Peyer's patch (tissue), 4 donors: Measurements from ENCODE around the gene STEAP3. TPM values are rescaled to one million over a fixed set of nuclear protein-coding genes. Genes with fewer than 3 reads are reported as not detected.

Source experiments
- DNase-seq, 3 donors: peaks; one replicate each; pipeline ENCODE4 v3.0.0-alpha.2; 2017 to 2019
- H3K27ac ChIP-seq, 4 donors: fragments of 200-600 bp; sonication (generic); one replicate each; pipeline ENCODE4 v1.5.1; 2016 to 2019
- H3K27me3 ChIP-seq, 2 donors: fragments of 200-600 bp; sonication (generic); one replicate each; pipeline ENCODE4 v1.5.1; 2019
- H3K36me3 ChIP-seq, 3 donors: fragments of 200-600 bp; sonication (generic); one replicate each; pipeline ENCODE4 v1.5.1; 2016 to 2019
- H3K4me1 ChIP-seq, 4 donors: fragments of 200-600 bp; sonication (generic); one replicate each; pipeline ENCODE4 v1.5.1; 2016 to 2019
- H3K4me3 ChIP-seq, 4 donors: fragments of 200-600 bp; sonication (generic); 1 replicate in 3 of 4; 2 replicates in 1 of 4; pipeline ENCODE4 v1.5.1; 2016 to 2019; ENCODE audit warnings: mild to moderate bottlenecking in 1 of 4
- H3K9me3 ChIP-seq, 4 donors: fragments of 200-600 bp; sonication (generic); one replicate each; pipeline ENCODE4 v1.5.1; 2016 to 2019; ENCODE audit warnings: mild to moderate bottlenecking in 1 of 4
- POLR2A ChIP-seq, 2 donors: fragments of 450-650 bp; IDR thresholded peaks; one replicate each; pipeline ENCODE4 v1.5.1; 2017; ENCODE audit warnings: antibody characterized with exemption in 2 of 2, mild to moderate bottlenecking in 2 of 2, moderate library complexity in 2 of 2
- total RNA-seq, 4 donors: library from RNA; depleted of rRNA; stranded (reverse); fragments of >200 nt; gene quantifications; one replicate each; pipeline ENCODE4 v1.1.0, GENCODE V29; 2016
- TF ChIP-seq, protein P1 (sequence below), 6 experiments: fragments of 450-650 bp in 4 of 6; fragments of 200-600 bp in 2 of 6; sonication (generic) in 1 of 6; IDR thresholded peaks; one replicate each; pipeline ENCODE4 v1.5.1; 2017 to 2019; ENCODE audit warnings: antibody characterized with exemption in 6 of 6, mild to moderate bottlenecking in 3 of 6, moderate library complexity in 1 of 6

STEAP3 gene
- total RNA-seq, 4 donors from 2014 or later: 13.2 to 31.2 (median 20.5) TPM

DNA sequence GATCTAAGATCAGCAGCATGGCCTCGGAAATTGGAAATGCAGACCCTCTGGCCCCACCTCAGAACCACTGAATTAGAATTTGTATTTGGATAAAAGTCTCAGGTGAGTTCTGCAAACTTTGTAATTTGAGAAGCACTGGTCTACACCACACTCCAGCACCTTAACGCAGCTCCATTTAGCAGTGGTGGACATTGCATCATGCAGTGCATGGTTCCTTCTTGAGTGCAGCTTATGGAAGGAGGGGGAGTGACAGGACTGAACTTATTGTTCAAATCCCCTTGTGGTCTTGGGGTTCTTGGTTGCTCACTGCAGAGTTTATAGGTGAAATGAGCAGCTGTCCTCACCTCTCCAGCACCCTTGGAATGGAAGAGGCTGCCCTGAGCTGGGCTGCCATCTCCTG is 17.4 kb upstream of the STEAP3 start:
- TF ChIP-seq, protein P1, sequence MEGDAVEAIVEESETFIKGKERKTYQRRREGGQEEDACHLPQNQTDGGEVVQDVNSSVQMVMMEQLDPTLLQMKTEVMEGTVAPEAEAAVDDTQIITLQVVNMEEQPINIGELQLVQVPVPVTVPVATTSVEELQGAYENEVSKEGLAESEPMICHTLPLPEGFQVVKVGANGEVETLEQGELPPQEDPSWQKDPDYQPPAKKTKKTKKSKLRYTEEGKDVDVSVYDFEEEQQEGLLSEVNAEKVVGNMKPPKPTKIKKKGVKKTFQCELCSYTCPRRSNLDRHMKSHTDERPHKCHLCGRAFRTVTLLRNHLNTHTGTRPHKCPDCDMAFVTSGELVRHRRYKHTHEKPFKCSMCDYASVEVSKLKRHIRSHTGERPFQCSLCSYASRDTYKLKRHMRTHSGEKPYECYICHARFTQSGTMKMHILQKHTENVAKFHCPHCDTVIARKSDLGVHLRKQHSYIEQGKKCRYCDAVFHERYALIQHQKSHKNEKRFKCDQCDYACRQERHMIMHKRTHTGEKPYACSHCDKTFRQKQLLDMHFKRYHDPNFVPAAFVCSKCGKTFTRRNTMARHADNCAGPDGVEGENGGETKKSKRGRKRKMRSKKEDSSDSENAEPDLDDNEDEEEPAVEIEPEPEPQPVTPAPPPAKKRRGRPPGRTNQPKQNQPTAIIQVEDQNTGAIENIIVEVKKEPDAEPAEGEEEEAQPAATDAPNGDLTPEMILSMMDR (IDR thresholded peaks at IDR 0.05): no peak
- TF ChIP-seq POLR2A (IDR thresholded peaks at IDR 0.05): no peak
- Histone ChIP-seq H3K27ac (no peak overlapping the region), H3K9me3 (no peaks in the 10 kb centered on the region)

DNA sequence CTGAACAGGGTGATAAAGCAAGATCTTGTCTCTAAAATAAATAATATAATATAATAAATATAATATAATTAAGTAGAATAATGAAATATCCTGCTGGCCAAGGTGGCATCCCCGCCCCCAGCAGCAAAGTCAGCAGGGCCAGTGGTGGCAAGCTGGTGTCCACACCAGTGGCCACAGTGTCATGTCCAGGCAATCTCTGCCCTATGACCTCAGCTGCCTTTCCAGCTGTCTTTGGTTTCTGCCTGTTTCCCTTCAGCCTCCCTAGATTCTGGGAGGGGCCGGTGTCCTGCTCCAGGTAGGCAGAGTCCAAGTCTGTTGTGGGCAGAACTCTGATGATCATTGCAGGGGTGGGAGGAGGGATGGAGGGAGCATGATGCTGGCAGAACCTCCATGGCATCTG is 16.2 kb upstream of the STEAP3 start:
- Histone ChIP-seq H3K36me3 (no peaks in the 10 kb centered on the region), H3K27me3 (no peaks in the 10 kb centered on the region), H3K27ac (no peak overlapping the region), H3K9me3 (no peaks in the 10 kb centered on the region), H3K4me1 (no peaks in the 10 kb centered on the region), H3K4me3 (no peak overlapping the region)
- TF ChIP-seq POLR2A (IDR thresholded peaks at IDR 0.05): no peak
- TF ChIP-seq, protein P1 (IDR thresholded peaks at IDR 0.05): no peak
- DNase-seq: no peak

More for the DNA sequence above, 17.4 kb upstream of the STEAP3 start:
- no peak overlapping the region for H3K4me3 ChIP-seq
- H3K36me3 ChIP-seq: no peaks in the 10 kb centered on the region
- H3K27me3 ChIP-seq: no peaks in the 10 kb centered on the region
- no peak for DNase-seq
- no peaks in the 10 kb centered on the region for H3K4me1 ChIP-seq

DNA sequence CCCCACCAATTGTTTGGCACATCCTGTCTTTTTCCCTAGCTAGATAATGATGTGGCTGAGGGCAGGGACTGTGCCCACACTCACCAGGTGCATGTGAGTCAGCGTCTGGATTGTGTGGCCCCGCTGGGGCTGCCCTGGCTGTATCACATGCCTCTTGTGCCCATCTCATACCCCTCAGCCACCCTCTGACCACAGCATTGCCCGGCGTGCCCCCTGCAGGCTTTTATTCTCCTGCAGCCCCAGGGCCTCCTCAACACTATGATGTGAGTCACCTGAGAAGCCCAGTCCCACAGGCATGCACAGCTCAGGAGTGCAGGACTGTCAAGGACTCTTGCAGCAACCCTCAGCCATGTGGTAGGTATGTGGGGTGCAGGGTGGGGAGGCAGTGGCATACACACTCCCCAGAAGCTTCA is 14.8 kb upstream of the STEAP3 start:
- no peaks in the 10 kb centered on the region for H3K9me3 ChIP-seq
- TF ChIP-seq, protein P1 (IDR thresholded peaks at IDR 0.05): no peak
- no peak for TF ChIP-seq POLR2A (IDR thresholded peaks at IDR 0.05)

DNA sequence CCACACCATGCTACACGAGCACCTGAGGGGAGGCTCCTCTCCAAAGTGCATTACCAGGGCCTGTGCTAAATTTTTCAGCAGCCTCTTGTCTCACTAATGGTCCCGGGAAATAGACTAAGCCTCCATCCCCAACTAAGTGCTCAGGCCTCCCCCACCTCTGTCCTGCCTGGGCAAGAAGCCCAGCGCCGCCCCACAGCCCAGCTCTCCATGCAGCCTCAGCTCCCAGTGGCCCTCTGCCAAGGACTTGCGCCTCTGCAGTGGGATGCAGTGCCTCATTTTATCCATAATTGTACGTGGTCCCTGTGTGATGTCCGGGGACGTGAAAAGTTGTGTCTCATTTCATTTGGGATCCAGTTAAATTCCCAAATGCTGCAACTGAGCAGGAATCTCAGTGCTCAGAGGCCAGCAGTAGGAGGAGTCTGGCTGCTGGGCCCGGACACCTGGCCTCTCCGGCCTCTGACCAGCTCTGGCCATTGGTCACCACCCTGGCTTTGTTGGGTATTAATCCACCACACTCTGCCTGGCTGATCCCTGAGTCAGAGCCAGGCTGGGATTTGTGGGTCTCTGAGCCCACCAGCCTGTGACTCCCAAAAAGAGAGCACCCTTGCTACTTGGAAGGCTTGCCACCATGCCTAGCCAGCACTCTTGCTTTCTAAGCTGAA is 11.4 kb upstream of the STEAP3 start:
- Histone ChIP-seq H3K27ac (no peak overlapping the region), H3K36me3 (no peaks in the 10 kb centered on the region), H3K27me3 (no peaks in the 10 kb centered on the region), H3K9me3 (no peaks in the 10 kb centered on the region), H3K4me1 (no peaks in the 10 kb centered on the region), H3K4me3 (no peak overlapping the region)
- TF ChIP-seq POLR2A (IDR thresholded peaks at IDR 0.05): no peak
- TF ChIP-seq, protein P1 (IDR thresholded peaks at IDR 0.05): no peak
- no peak for DNase-seq

More for the DNA sequence above, 14.8 kb upstream of the STEAP3 start:
- Histone ChIP-seq H3K4me1 (no peaks in the 10 kb centered on the region), H3K27me3 (no peaks in the 10 kb centered on the region), H3K4me3 (no peak overlapping the region), H3K36me3 (no peaks in the 10 kb centered on the region), H3K27ac (no peak overlapping the region)
- no peak for DNase-seq

DNA sequence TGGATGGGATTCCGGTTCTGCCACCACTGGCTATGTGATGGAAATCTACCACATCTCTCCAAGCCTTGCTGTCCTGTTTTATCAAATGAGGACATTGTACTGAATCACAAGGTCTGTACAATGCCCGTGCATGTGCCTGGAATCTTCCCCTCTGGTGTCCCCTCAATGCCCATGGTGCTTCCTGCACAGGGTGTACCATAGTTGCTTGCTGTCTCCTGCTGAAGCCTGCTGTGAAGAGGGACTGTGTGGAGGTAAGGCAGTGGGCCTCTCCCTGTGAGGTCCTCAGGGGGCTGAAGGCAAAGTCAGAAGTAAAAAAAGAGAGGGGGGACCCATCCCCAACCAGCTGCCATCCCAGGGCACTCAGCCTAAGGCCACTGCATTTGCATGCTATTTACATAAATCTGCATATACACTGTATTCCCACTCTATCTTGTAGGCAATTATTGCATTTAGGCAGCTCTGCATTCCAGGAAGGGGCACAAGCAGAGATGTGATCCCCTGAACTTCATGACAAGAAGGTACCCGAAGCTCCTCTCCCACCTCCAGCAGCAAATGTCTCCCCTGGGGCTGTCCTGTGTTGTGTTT is 9.1 kb upstream of the STEAP3 start:
- no peaks in the 10 kb centered on the region for H3K9me3 ChIP-seq
- no peak for DNase-seq
- no peak overlapping the region for H3K4me3 ChIP-seq
- no peak for TF ChIP-seq POLR2A (IDR thresholded peaks at IDR 0.05)
- TF ChIP-seq, protein P1 (IDR thresholded peaks at IDR 0.05): no peak
- H3K27me3 ChIP-seq: no peaks in the 10 kb centered on the region
- H3K4me1 ChIP-seq: no peaks in the 10 kb centered on the region
- H3K27ac ChIP-seq: no peak overlapping the region
- no peaks in the 10 kb centered on the region for H3K36me3 ChIP-seq
